ENCODE data around the gene JAK1. TPM values are rescaled to one million over a fixed set of nuclear protein-coding genes. Genes with fewer than 3 reads are reported as not detected.

The JAK1 gene
- total RNA-seq = 100 to 1,000 TPM in 3 of 4 donors, 10 to 100 TPM in 1; 52.9 to 169 (median 126) TPM

DNA sequence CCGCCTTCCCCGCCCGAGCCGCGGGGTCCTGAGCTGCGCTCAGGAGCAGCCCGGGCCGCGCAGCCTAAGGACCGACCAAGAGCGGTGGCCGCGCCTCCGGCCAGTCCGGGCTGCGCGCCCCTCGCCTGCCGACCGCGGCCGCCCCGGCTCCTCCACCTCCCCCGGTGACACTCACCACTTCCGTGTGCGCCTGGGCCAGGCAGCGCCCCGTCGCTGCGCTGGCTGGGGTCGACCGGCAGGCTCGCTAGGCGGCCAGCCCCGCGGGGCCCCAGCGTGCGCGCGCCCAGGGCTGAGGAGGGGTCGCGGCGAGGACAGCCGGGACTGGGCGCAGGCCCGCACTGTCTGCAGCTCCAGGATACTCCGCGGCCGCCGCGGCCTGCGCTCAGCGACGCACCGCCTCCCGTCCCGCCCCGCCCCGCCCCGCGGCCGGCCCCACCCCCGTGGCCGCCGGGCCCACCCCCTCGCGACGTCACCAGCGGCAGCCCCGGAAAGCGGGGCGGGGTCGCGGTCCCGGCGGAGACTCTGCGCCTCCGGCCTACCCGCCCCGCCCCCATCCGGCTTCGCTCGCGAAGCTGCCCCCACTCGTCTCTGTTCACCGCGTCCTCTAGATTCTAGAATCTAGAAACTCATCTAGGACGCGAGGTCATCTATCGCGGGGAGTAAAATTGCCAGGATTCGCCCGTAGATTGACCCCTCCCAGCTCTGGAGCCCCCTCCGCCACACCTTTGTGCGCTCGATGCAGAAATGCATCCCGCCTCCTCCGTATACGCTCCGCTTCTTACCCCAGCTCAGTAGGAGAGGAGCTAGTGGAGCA is at the start of gene JAK1:
Gene JAK1, minus strand, starts transcription at position 392 of the 814 bp plus-strand sequence. CDS start 80,285 bp downstream, outside the sequence.
- in situ Hi-C loops (cut with MboI; ENCODE audit: low pct_ligation_motif_present in 1 of 4, low pct_unique_long_range_greater_than_20kb in 1 of 4, low sequenced_read_pairs in 3 of 4) = loop anchor here in 1 of 4 donors (25.0 kb wide), 1 partner anchor 104 kb away; no protein-coding TSS in a partner anchor

DNA sequence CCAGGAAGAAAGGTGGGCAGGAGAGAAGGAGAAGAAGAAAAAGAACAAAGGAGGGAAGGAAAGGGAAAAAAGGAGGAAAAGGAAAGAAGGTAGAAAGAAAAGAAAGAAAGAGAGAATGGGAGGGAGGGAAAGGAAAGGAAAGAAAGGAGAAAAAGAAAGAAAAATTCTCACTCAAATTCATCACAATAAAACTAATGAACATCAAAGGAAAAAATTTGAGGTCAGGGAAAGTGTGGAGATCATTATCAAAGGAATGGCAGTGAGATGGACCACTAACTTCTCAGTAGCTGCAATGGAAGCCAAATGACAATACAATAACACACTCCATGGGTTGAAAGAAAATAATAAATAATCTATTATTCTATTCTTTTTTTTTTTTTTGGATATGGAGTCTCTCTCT is 48.0 kb upstream of the JAK1 start:
- in situ Hi-C loops (cut with MboI; ENCODE audit: low pct_ligation_motif_present in 1 of 4, low pct_unique_long_range_greater_than_20kb in 1 of 4, low sequenced_read_pairs in 3 of 4) = no loop called here
- no peak for TF ChIP-seq POLR2A (IDR thresholded peaks at IDR 0.05)
- TF ChIP-seq, protein P1, sequence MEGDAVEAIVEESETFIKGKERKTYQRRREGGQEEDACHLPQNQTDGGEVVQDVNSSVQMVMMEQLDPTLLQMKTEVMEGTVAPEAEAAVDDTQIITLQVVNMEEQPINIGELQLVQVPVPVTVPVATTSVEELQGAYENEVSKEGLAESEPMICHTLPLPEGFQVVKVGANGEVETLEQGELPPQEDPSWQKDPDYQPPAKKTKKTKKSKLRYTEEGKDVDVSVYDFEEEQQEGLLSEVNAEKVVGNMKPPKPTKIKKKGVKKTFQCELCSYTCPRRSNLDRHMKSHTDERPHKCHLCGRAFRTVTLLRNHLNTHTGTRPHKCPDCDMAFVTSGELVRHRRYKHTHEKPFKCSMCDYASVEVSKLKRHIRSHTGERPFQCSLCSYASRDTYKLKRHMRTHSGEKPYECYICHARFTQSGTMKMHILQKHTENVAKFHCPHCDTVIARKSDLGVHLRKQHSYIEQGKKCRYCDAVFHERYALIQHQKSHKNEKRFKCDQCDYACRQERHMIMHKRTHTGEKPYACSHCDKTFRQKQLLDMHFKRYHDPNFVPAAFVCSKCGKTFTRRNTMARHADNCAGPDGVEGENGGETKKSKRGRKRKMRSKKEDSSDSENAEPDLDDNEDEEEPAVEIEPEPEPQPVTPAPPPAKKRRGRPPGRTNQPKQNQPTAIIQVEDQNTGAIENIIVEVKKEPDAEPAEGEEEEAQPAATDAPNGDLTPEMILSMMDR (IDR thresholded peaks at IDR 0.05) = no peak
- TF ChIP-seq POLR2AphosphoS5 (IDR thresholded peaks at IDR 0.05) = no peak
- TF ChIP-seq EP300 (IDR thresholded peaks at IDR 0.05; ENCODE audit: low read depth) = no peak
- intact Hi-C loops (cut with DNase I; ENCODE audit: low total_unique reads) = no loop called here
- Histone ChIP-seq H3K4me1 (no peaks in the 10 kb centered on the region), H3K36me3 (no peaks in the 10 kb centered on the region), H3K9me3 (no peaks in the 10 kb centered on the region), H3K27me3 (no peaks in the 10 kb centered on the region), H3K4me3 (no peak overlapping the region), H3K27ac (no peak overlapping the region)
- no peak for DNase-seq

More for the DNA sequence above, at the start of gene JAK1:
- DNase-seq = peak; percentile 91
- Histone ChIP-seq H3K4me1 (peaks cover 15 to 46% (median 28%) of the 10 kb centered on the region in 4 donors), H3K36me3 (no peaks in the 10 kb centered on the region), H3K27ac (peak within 1 kb of the TSS; percentile 97 to 98 (median 98)), H3K9me3 (no peaks in the 10 kb centered on the region), H3K27me3 (no peaks in the 10 kb centered on the region), H3K4me3 (peak within 1 kb of the TSS; percentile 92 to 97 (median 95))
- 1% methylated on average over 26 of the region's 100 CpGs; no CpG with 5 or more reads in 1 of the 2 donors for WGBS, 2 donors (ENCODE audit: low coverage in 1 of 2)
- intact Hi-C loops (cut with DNase I; ENCODE audit: low total_unique reads) = loop anchor here (10.0 kb wide), 1 partner anchor 72 kb away; no protein-coding TSS in a partner anchor
- TF ChIP-seq EP300 (IDR thresholded peaks at IDR 0.05; ENCODE audit: low read depth) (no peak), POLR2AphosphoS5 (IDR thresholded peaks at IDR 0.05) (peak; percentile 63 to 82 (median 74)), POLR2A (IDR thresholded peaks at IDR 0.05) (peak; percentile 5)

DNA sequence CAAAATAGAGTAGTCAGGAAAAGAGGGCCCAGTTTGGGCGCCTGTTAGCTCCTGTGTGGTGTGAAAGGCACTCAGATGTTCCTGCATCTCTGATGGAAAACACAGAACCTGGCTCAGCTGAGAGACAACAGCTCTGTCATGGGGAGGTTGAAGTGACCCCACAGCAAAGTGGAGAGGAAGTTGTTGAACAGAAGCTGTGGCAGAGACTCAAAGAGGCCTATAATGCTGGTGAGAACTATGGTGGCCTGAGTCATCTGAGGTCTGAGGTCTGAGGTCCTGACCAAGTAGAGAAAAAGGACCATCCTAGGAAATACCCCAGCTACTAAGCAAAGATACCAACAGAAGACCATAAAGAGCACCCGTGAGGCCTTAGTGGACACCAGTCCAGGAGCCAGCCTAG is 45.6 kb upstream of the JAK1 start:
- WGBS, 2 donors (ENCODE audit: low coverage in 1 of 2) = 88 to 92% methylated on average over 2 of the region's 2 CpGs
- DNase-seq = no peak
- no peaks in the 10 kb centered on the region for H3K27me3 ChIP-seq
- intact Hi-C loops (cut with DNase I; ENCODE audit: low total_unique reads) (no loop called here), in situ Hi-C loops (cut with MboI; ENCODE audit: low pct_ligation_motif_present in 1 of 4, low pct_unique_long_range_greater_than_20kb in 1 of 4, low sequenced_read_pairs in 3 of 4) (no loop called here)
- H3K4me3 ChIP-seq = no peak overlapping the region
- H3K36me3 ChIP-seq = no peaks in the 10 kb centered on the region
- H3K9me3 ChIP-seq = no peaks in the 10 kb centered on the region
- TF ChIP-seq POLR2AphosphoS5 (IDR thresholded peaks at IDR 0.05) = no peak
- TF ChIP-seq, protein P1 (IDR thresholded peaks at IDR 0.05) = no peak
- TF ChIP-seq POLR2A (IDR thresholded peaks at IDR 0.05) = no peak
- TF ChIP-seq EP300 (IDR thresholded peaks at IDR 0.05; ENCODE audit: low read depth) = no peak
- no peaks in the 10 kb centered on the region for H3K4me1 ChIP-seq
- H3K27ac ChIP-seq = no peak overlapping the region

DNA sequence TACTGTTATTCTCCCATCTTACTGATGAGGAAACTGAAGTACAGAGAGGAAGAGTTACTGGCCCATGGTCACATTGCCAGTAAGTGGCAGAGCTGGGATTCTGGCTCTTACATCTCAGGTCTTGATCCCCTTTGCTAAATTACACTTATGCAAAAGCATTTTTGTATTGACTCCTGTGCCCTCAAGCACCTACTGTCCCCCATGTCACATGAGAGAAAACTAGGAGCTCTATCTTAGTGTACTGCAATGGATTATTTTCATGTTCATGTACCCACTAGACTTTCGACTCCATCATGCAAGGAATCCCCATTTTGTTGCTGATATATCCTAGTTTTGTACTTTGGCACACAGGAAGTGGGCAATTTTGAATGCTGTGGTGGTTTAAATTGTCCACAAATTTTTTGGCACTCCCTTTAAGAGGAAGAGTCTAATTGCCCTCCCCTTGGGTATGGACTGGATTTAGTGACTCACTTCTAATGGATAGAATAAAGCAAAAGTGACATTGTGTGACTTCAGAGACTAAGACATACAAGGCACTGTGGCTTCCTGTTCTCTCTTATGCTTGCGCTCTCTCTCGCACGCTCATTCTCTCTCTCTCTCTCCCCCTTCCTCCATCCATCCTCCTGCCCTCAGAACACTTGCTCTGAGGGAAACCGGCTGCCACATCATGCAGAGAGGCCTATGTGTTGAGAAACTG is 43.5 kb upstream of the JAK1 start:
- no peaks in the 10 kb centered on the region for H3K4me1 ChIP-seq
- H3K27ac ChIP-seq = no peak overlapping the region
- WGBS, 2 donors (ENCODE audit: low coverage in 1 of 2) = 80 to 86% methylated on average over 1 to 5 of the region's 5 CpGs
- no peaks in the 10 kb centered on the region for H3K27me3 ChIP-seq
- H3K36me3 ChIP-seq = no peaks in the 10 kb centered on the region
- in situ Hi-C loops (cut with MboI; ENCODE audit: low pct_ligation_motif_present in 1 of 4, low pct_unique_long_range_greater_than_20kb in 1 of 4, low sequenced_read_pairs in 3 of 4) (no loop called here), intact Hi-C loops (cut with DNase I; ENCODE audit: low total_unique reads) (no loop called here)
- TF ChIP-seq EP300 (IDR thresholded peaks at IDR 0.05; ENCODE audit: low read depth) = no peak
- no peaks in the 10 kb centered on the region for H3K9me3 ChIP-seq
- H3K4me3 ChIP-seq = no peak overlapping the region
- DNase-seq = no peak

DNA sequence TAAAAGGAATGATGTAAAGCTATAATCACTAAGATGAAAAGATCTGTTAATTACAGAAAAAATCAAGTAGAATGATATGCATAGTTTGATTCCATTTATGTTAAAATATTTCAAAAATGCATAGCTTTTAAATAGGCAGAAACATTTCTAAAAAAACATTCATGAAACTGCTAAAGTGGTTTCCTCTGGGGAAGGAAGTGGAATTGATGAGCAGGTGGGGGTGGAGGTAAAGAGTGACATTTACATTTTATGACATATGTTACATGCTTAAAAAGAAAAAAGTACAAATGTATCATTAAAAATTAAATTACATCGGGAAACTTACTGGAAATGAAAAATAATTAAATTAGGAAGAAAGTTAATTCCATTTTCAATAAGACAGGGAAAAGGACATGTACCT is 42.8 kb upstream of the JAK1 start:
- no peak overlapping the region for H3K27ac ChIP-seq
- TF ChIP-seq, protein P1 (IDR thresholded peaks at IDR 0.05) = no peak
- no peak for TF ChIP-seq POLR2AphosphoS5 (IDR thresholded peaks at IDR 0.05)
- no peak for TF ChIP-seq EP300 (IDR thresholded peaks at IDR 0.05; ENCODE audit: low read depth)
- TF ChIP-seq POLR2A (IDR thresholded peaks at IDR 0.05) = no peak

More for the DNA sequence above, 42.8 kb upstream of the JAK1 start:
- intact Hi-C loops (cut with DNase I; ENCODE audit: low total_unique reads) = no loop called here
- DNase-seq = no peak
- in situ Hi-C loops (cut with MboI; ENCODE audit: low pct_ligation_motif_present in 1 of 4, low pct_unique_long_range_greater_than_20kb in 1 of 4, low sequenced_read_pairs in 3 of 4) = no loop called here
- H3K9me3 ChIP-seq = no peaks in the 10 kb centered on the region
- no peaks in the 10 kb centered on the region for H3K4me1 ChIP-seq
- WGBS, 2 donors (ENCODE audit: low coverage in 1 of 2) = 69 to 72% methylated on average over 1 of the region's 1 CpG
- no peaks in the 10 kb centered on the region for H3K36me3 ChIP-seq
- no peaks in the 10 kb centered on the region for H3K27me3 ChIP-seq
- H3K4me3 ChIP-seq = no peak overlapping the region
